MG63 (cell line): Measurements from ENCODE around the gene NUAK1. TPM values are rescaled to one million over a fixed set of nuclear protein-coding genes. Genes with fewer than 3 reads are reported as not detected.

ENCODE experiments used
- DNase-seq: peaks from one replicate; pipeline ENCODE4 v3.0.0-alpha.2; 2020
- H3K27me3 ChIP-seq: fragments of 250-450 bp; sonication (Bioruptor Pico); 2 replicates; pipeline ENCODE4 v1.5.1; 2020; ENCODE audit warnings: mild to moderate bottlenecking, moderate library complexity
- H3K36me3 ChIP-seq: fragments of 250-450 bp; sonication (Bioruptor Pico); 2 replicates; pipeline ENCODE4 v1.5.1; 2020; ENCODE audit warnings: mild to moderate bottlenecking, moderate library complexity
- H3K4me3 ChIP-seq: fragments of 250-450 bp; sonication (Bioruptor Pico); 2 replicates; pipeline ENCODE4 v1.5.1; 2020; ENCODE audit warnings: mild to moderate bottlenecking, moderate library complexity
- H3K9me3 ChIP-seq: fragments of 250-450 bp; sonication (Bioruptor Pico); 2 replicates; pipeline ENCODE4 v1.5.1; 2020; ENCODE audit warnings: mild to moderate bottlenecking, moderate library complexity
- total RNA-seq: library from RNA; depleted of rRNA; stranded (reverse); fragments of >200 nt; shearing (Covaris generic); gene quantifications from 2 replicates; pipeline ENCODE4 v1.2.3, GENCODE V29; 2014; ENCODE audit warnings: low replicate concordance

NUAK1 gene
- total RNA-seq, 1 experiment from 2014 or later = 4.9 TPM

GRCh38 chr12:106046301-106046846, 92.4 kb downstream of the NUAK1 start:
- no peaks in the 10 kb centered on the region for H3K36me3 ChIP-seq
- no peaks in the 10 kb centered on the region for H3K9me3 ChIP-seq
- no peaks in the 10 kb centered on the region for H3K27me3 ChIP-seq
- no peak overlapping the region for H3K4me3 ChIP-seq
- DNase-seq = no peak

GRCh38 chr12:106045251-106045674, 93.5 kb downstream of the NUAK1 start:
- Histone ChIP-seq H3K27me3 (no peaks in the 10 kb centered on the region), H3K36me3 (no peaks in the 10 kb centered on the region), H3K9me3 (no peaks in the 10 kb centered on the region), H3K4me3 (no peak overlapping the region)
- peak; percentile 14 for DNase-seq

GRCh38 chr12:106044773-106045172, 94.0 kb downstream of the NUAK1 start:
- H3K9me3 ChIP-seq = no peaks in the 10 kb centered on the region
- H3K27me3 ChIP-seq = no peaks in the 10 kb centered on the region
- H3K4me3 ChIP-seq = no peak overlapping the region
- no peaks in the 10 kb centered on the region for H3K36me3 ChIP-seq
- DNase-seq = no peak

- H3K36me3 ChIP-seq = no peaks in the 10 kb centered on the region
- DNase-seq = no peak
- no peak overlapping the region for H3K4me3 ChIP-seq
- no peaks in the 10 kb centered on the region for H3K27me3 ChIP-seq
- no peaks in the 10 kb centered on the region for H3K9me3 ChIP-seq
Observed at GRCh38 chr12:106042037-106042436, 96.7 kb downstream of the NUAK1 start.

- H3K36me3 ChIP-seq = no peaks in the 10 kb centered on the region
- DNase-seq = no peak
- H3K4me3 ChIP-seq = no peak overlapping the region
- no peaks in the 10 kb centered on the region for H3K27me3 ChIP-seq
- no peaks in the 10 kb centered on the region for H3K9me3 ChIP-seq
Observed at GRCh38 chr12:106040521-106040920, 98.2 kb downstream of the NUAK1 start.

GRCh38 chr12:106039646-106040404, 98.9 kb downstream of the NUAK1 start:
- Histone ChIP-seq H3K4me3 (no peak overlapping the region), H3K27me3 (no peaks in the 10 kb centered on the region), H3K36me3 (no peaks in the 10 kb centered on the region), H3K9me3 (no peaks in the 10 kb centered on the region)
- no peak for DNase-seq

- H3K9me3 ChIP-seq = no peaks in the 10 kb centered on the region
- no peak overlapping the region for H3K4me3 ChIP-seq
- no peaks in the 10 kb centered on the region for H3K27me3 ChIP-seq
- no peak for DNase-seq
- H3K36me3 ChIP-seq = no peaks in the 10 kb centered on the region
Observed at GRCh38 chr12:106039242-106039641, 99.5 kb downstream of the NUAK1 start.

- Histone ChIP-seq H3K4me3 (no peak overlapping the region), H3K27me3 (no peaks in the 10 kb centered on the region), H3K36me3 (no peaks in the 10 kb centered on the region), H3K9me3 (no peaks in the 10 kb centered on the region)
- no peak for DNase-seq
Observed at GRCh38 chr12:106037524-106038298, 101.0 kb downstream of the NUAK1 start.

GRCh38 chr12:106035421-106035820, 103.3 kb downstream of the NUAK1 start:
- Histone ChIP-seq H3K36me3 (no peaks in the 10 kb centered on the region), H3K27me3 (no peaks in the 10 kb centered on the region), H3K4me3 (no peak overlapping the region), H3K9me3 (no peaks in the 10 kb centered on the region)
- DNase-seq = no peak

- Histone ChIP-seq H3K9me3 (no peaks in the 10 kb centered on the region), H3K4me3 (no peak overlapping the region), H3K27me3 (no peaks in the 10 kb centered on the region), H3K36me3 (no peaks in the 10 kb centered on the region)
- no peak for DNase-seq
Observed at GRCh38 chr12:106034316-106034715, 104.4 kb downstream of the NUAK1 start.

- Histone ChIP-seq H3K27me3 (no peaks in the 10 kb centered on the region), H3K36me3 (no peaks in the 10 kb centered on the region), H3K4me3 (no peak overlapping the region), H3K9me3 (no peaks in the 10 kb centered on the region)
- DNase-seq = no peak
Observed at GRCh38 chr12:106033161-106033675, 105.5 kb downstream of the NUAK1 start.

GRCh38 chr12:106032623-106032925, 106.2 kb downstream of the NUAK1 start:
- Histone ChIP-seq H3K36me3 (no peaks in the 10 kb centered on the region), H3K27me3 (no peaks in the 10 kb centered on the region), H3K9me3 (no peaks in the 10 kb centered on the region), H3K4me3 (no peak overlapping the region)
- DNase-seq = no peak

- Histone ChIP-seq H3K36me3 (no peaks in the 10 kb centered on the region), H3K9me3 (no peaks in the 10 kb centered on the region), H3K27me3 (no peaks in the 10 kb centered on the region), H3K4me3 (no peak overlapping the region)
- DNase-seq = no peak
Observed at GRCh38 chr12:106031761-106032622, 106.8 kb downstream of the NUAK1 start.

GRCh38 chr12:106030210-106031071, 108.3 kb downstream of the NUAK1 start:
- H3K36me3 ChIP-seq = no peaks in the 10 kb centered on the region
- no peaks in the 10 kb centered on the region for H3K27me3 ChIP-seq
- no peaks in the 10 kb centered on the region for H3K9me3 ChIP-seq
- no peak overlapping the region; the same call in 1 of the 2 replicates for H3K4me3 ChIP-seq
- peak; percentile 72 for DNase-seq

GRCh38 chr12:106029532-106029931, 109.2 kb downstream of the NUAK1 start:
- no peak overlapping the region for H3K4me3 ChIP-seq
- no peaks in the 10 kb centered on the region for H3K9me3 ChIP-seq
- H3K36me3 ChIP-seq = no peaks in the 10 kb centered on the region
- DNase-seq = no peak
- no peaks in the 10 kb centered on the region for H3K27me3 ChIP-seq

GRCh38 chr12:106027911-106028310, 110.8 kb downstream of the NUAK1 start:
- Histone ChIP-seq H3K27me3 (no peaks in the 10 kb centered on the region), H3K9me3 (no peaks in the 10 kb centered on the region), H3K4me3 (no peak overlapping the region), H3K36me3 (no peaks in the 10 kb centered on the region)
- no peak for DNase-seq
